GM12874 (cell line): ENCODE measurements around the gene DNAH6.

Experiments used
- CTCF ChIP-seq: IDR thresholded peaks from 2 replicates; pipeline ENCODE4 v1.5.1; 2011; ENCODE audit warnings: low read depth, mild to moderate bottlenecking, control low read depth, low read length, moderate library complexity; ENCODE audit not compliant: insufficient read depth

Gene DNAH6

GRCh38 chr2:84613082-84613481 lies 96.8 kb downstream of the DNAH6 start:
- TF ChIP-seq CTCF = no peak

GRCh38 chr2:84619794-84620371 lies 103.6 kb downstream of the DNAH6 start:
- TF ChIP-seq CTCF = no peak

GRCh38 chr2:84628486-84628885 lies 112.2 kb downstream of the DNAH6 start:
- TF ChIP-seq CTCF = no peak

- TF ChIP-seq CTCF = no peak
Observed at GRCh38 chr2:84629550-84629949, 113.3 kb downstream of the DNAH6 start.

GRCh38 chr2:84631047-84631446 lies 114.7 kb downstream of the DNAH6 start:
- peak; percentile 30; the same call in 1 of the 2 replicates for TF ChIP-seq CTCF

- no peak for TF ChIP-seq CTCF
Observed at GRCh38 chr2:84631985-84632384, 115.7 kb downstream of the DNAH6 start.

GRCh38 chr2:84636080-84636971 lies 120.0 kb downstream of the DNAH6 start:
- TF ChIP-seq CTCF = no peak
